ENCODE measurements around the gene PRKCA.

The PRKCA gene

GRCh38 chr17:66858226-66859083, 556.0 kb downstream of the PRKCA start:
- DNase-seq = no peak

DNA sequence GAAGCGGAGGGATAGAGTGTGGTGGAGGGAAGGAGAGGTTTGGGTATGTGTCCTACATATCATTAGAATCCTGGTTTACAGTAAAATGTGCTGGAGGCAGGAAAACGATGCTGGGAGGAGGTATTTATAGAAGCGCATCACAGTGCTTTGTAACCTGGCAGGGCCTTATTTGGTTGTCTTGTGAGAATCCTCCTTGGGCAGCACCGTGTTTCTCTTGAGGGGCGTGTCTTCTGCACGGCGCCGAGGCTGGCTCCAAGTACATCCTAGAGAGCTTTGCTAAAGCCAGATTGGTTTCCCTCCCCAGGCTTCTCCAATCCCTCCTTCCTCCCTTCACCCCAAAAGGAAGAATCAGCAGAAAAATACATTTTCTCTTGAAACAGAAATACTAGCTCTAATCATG, 556.9 kb downstream of the PRKCA start:
- no peak for DNase-seq

- no peak for DNase-seq
Measured at GRCh38 chr17:66860204-66860603, 557.8 kb downstream of the PRKCA start.

Data from stimulated activated CD4-positive, alpha-beta T cell treated with anti-CD3 and anti-CD28 coated beads, Interleukin-2, amount 100 ng/mL, for 24 hours (primary cell).